Loucy (cell line): ENCODE results near the gene CAMK2N1.

Experiments
- H2AFZ ChIP-seq: fragments of 200-600 bp; sonication (generic); 2 replicates; pipeline ENCODE4 v1.6.0; 2016; ENCODE audit warnings: antibody characterized with exemption, mild to moderate bottlenecking, low read length, moderate library complexity
- H3F3A ChIP-seq: fragments of 200-600 bp; 2 replicates; pipeline ENCODE4 v1.6.0; 2016; ENCODE audit warnings: antibody characterized with exemption, low read depth, mild to moderate bottlenecking
- H3K27me3 ChIP-seq: fragments of 200-600 bp; sonication (generic); 2 replicates; pipeline ENCODE4 v1.6.1; 2014; ENCODE audit warnings: low read length, mild to moderate bottlenecking; ENCODE audit not compliant: insufficient read depth, poor library complexity, severe bottlenecking
- H3K36me3 ChIP-seq: fragments of 200-600 bp; sonication (generic); 2 replicates; pipeline ENCODE4 v1.6.1; 2016; ENCODE audit warnings: low read length; ENCODE audit not compliant: insufficient read depth
- H3K4me1 ChIP-seq: fragments of 200-600 bp; sonication (generic); 2 replicates; pipeline ENCODE4 v1.5.1; 2014; ENCODE audit warnings: low read length, mild to moderate bottlenecking; ENCODE audit not compliant: insufficient read depth, poor library complexity, severe bottlenecking
- H3K4me2 ChIP-seq: fragments of 200-600 bp; sonication (generic); 2 replicates; pipeline ENCODE4 v1.6.0; 2014; ENCODE audit warnings: antibody characterized with exemption, low read length, low read depth, mild to moderate bottlenecking; ENCODE audit not compliant: poor library complexity, severe bottlenecking
- H3K4me3 ChIP-seq: fragments of 200-600 bp; sonication (generic); 2 replicates; pipeline ENCODE4 v1.5.1; 2014; ENCODE audit warnings: low read length, mild to moderate bottlenecking, mixed read lengths; ENCODE audit not compliant: poor library complexity, severe bottlenecking
- H3K79me2 ChIP-seq: fragments of 200-600 bp; sonication (generic); 2 replicates; pipeline ENCODE4 v1.6.1; 2014; ENCODE audit warnings: low read length; ENCODE audit not compliant: insufficient read depth
- H3K9ac ChIP-seq: fragments of 200-600 bp; sonication (generic); 2 replicates; pipeline ENCODE4 v1.6.0; 2014; ENCODE audit warnings: mild to moderate bottlenecking, low read depth, low read length, moderate library complexity; ENCODE audit not compliant: poor library complexity, severe bottlenecking
- H3K9me2 ChIP-seq: fragments of 200-600 bp; sonication (generic); replicated peaks from 2 replicates; pipeline ENCODE4 v1.6.1; 2016; ENCODE audit warnings: low read depth, low read length, mixed read lengths
- H3K9me3 ChIP-seq: fragments of 200-600 bp; sonication (generic); 2 replicates; pipeline ENCODE4 v1.6.1; 2014; ENCODE audit warnings: mild to moderate bottlenecking, antibody characterized with exemption, low read length, low read depth; ENCODE audit not compliant: insufficient read depth
- H4K20me1 ChIP-seq: fragments of 200-600 bp; sonication (generic); 2 replicates; pipeline ENCODE4 v1.6.0; 2014; ENCODE audit warnings: antibody characterized with exemption, low read length, mild to moderate bottlenecking; ENCODE audit not compliant: insufficient read depth, poor library complexity, severe bottlenecking
- EZH2phosphoT487 ChIP-seq: fragments of 200-600 bp; IDR thresholded peaks from 2 replicates; pipeline ENCODE4 v1.6.1; 2018; ENCODE audit warnings: antibody characterized with exemption, mild to moderate bottlenecking, moderate library complexity, borderline replicate concordance
- TF ChIP-seq, protein P1 (sequence below): fragments of 200-600 bp; sonication (generic); conservative IDR thresholded peaks from 2 replicates; pipeline ENCODE4 v1.5.1; 2014; ENCODE audit warnings: mild to moderate bottlenecking, antibody characterized with exemption, low read length

Gene CAMK2N1

DNA sequence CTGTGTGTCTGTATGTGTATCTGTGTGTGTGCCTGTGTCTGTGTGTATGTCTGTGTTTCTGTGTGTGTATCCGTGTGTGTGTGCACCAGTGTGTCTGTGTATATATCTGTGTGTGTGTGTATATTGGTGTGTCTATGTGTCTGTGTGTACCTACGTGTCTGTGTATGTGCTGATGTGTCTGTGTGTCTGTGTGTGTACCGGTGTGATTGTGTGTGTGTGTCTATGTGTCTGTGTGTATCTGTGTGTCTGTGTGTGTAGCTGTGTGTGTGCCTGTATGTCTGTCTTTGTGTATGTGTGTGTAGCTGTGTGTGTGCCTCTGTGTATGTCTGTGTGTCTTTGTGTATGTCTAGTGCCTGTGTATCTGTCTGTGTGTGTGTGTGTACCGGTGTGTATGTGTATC is 32.0 kb downstream of the CAMK2N1 start:
- no peaks in the 10 kb centered on the region for H3K27me3 ChIP-seq
- no peak overlapping the region for H3K9ac ChIP-seq
- H4K20me1 ChIP-seq = no peaks in the 10 kb centered on the region
- H3K9me3 ChIP-seq = no peaks in the 10 kb centered on the region
- H3K36me3 ChIP-seq = no peaks in the 10 kb centered on the region
- H3K79me2 ChIP-seq = no peaks in the 10 kb centered on the region
- TF ChIP-seq, protein P1, sequence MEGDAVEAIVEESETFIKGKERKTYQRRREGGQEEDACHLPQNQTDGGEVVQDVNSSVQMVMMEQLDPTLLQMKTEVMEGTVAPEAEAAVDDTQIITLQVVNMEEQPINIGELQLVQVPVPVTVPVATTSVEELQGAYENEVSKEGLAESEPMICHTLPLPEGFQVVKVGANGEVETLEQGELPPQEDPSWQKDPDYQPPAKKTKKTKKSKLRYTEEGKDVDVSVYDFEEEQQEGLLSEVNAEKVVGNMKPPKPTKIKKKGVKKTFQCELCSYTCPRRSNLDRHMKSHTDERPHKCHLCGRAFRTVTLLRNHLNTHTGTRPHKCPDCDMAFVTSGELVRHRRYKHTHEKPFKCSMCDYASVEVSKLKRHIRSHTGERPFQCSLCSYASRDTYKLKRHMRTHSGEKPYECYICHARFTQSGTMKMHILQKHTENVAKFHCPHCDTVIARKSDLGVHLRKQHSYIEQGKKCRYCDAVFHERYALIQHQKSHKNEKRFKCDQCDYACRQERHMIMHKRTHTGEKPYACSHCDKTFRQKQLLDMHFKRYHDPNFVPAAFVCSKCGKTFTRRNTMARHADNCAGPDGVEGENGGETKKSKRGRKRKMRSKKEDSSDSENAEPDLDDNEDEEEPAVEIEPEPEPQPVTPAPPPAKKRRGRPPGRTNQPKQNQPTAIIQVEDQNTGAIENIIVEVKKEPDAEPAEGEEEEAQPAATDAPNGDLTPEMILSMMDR = no peak
- no peak for TF ChIP-seq EZH2phosphoT487
- no peaks in the 10 kb centered on the region for H3K4me1 ChIP-seq
- no peak overlapping the region for H3K4me3 ChIP-seq
- H2AFZ ChIP-seq = no peak overlapping the region
- no peaks in the 10 kb centered on the region for H3F3A ChIP-seq
- no peaks in the 10 kb centered on the region for H3K9me2 ChIP-seq
- H3K4me2 ChIP-seq = no peak overlapping the region

DNA sequence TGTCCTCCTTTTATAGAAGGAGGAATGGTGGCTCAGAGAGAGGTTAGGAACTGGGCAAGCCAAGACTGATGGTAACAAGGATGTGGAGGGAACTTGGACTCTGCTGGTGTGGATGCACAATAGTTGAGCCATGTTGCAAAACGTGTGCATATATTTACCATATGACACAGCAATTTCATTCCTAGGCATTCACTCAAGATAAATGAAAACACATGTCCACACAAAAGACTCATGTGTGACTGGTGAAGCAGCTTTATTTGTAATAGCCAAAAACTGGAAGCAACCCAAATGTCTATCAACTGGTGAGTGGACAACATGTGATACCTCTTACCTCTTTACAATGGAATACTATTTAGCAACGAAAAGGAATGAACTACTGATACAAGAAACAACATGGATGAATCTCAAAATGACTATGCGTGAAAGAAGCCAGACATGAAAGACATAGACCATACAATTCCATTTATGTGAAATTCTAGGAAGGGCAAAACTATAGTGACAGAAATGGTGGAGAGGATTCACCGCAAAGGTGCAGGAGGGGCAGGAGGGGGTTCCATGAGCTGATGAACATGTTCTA is 36.2 kb downstream of the CAMK2N1 start:
- H3K4me2 ChIP-seq = no peak overlapping the region
- TF ChIP-seq, protein P1 = no peak
- TF ChIP-seq EZH2phosphoT487 = no peak
- no peaks in the 10 kb centered on the region for H3K27me3 ChIP-seq
- no peaks in the 10 kb centered on the region for H3F3A ChIP-seq
- no peak overlapping the region for H2AFZ ChIP-seq
- no peaks in the 10 kb centered on the region for H3K36me3 ChIP-seq
- no peak overlapping the region for H3K4me3 ChIP-seq
- H3K9ac ChIP-seq = no peak overlapping the region
- H4K20me1 ChIP-seq = no peaks in the 10 kb centered on the region
- no peaks in the 10 kb centered on the region for H3K4me1 ChIP-seq
- H3K9me2 ChIP-seq = no peaks in the 10 kb centered on the region
- no peaks in the 10 kb centered on the region for H3K9me3 ChIP-seq
- no peaks in the 10 kb centered on the region for H3K79me2 ChIP-seq

DNA sequence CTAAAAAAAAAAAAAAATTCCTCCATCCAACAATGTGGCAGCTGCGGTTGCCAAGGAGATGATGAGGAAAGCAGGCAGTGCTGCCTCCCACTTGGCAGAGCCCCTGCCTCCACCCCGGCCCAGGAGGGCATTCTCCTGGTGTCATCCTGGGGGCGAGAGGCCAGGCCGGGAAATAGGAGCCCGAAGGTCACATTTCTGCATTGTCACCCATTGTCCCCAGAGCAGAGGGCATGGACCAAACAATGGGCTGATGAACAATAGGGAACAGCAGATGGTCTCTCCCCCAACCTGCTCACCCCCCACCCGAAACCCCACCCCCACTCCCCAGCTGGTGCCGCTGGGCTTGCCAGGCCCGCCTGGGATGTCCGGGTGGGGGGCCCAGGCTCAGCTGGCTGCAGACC is 37.3 kb downstream of the CAMK2N1 start:
- no peak for TF ChIP-seq EZH2phosphoT487
- TF ChIP-seq, protein P1 = no peak
- Histone ChIP-seq H2AFZ (no peak overlapping the region), H3K9me2 (no peaks in the 10 kb centered on the region), H3K79me2 (no peaks in the 10 kb centered on the region), H3K4me1 (no peaks in the 10 kb centered on the region), H3K4me3 (no peak overlapping the region), H4K20me1 (no peaks in the 10 kb centered on the region), H3K4me2 (no peak overlapping the region), H3K9me3 (no peaks in the 10 kb centered on the region), H3F3A (no peaks in the 10 kb centered on the region), H3K27me3 (no peaks in the 10 kb centered on the region), H3K9ac (no peak overlapping the region), H3K36me3 (no peaks in the 10 kb centered on the region)
